ENCODE results near the gene TASP1. TPM values are rescaled to one million over a fixed set of nuclear protein-coding genes. Genes with fewer than 3 reads are reported as not detected.

TASP1 gene
- total RNA-seq, 1 donor from 2014 or later: 7.7 TPM

- no peak overlapping the region for H3K27ac Mint-ChIP-seq (ENCODE audit: unreplicated experiment)
- no peak for TF ChIP-seq CTCF (conservative IDR thresholded peaks at IDR 0.05)
- H3K4me3 Mint-ChIP-seq: no peak overlapping the region
- no peak for DNase-seq (ENCODE audit: low read depth, low spot score)
- no peaks in the 10 kb centered on the region for H3K9me3 Mint-ChIP-seq
- no peaks in the 10 kb centered on the region for H3K4me1 Mint-ChIP-seq
- H3K27me3 Mint-ChIP-seq (ENCODE audit: low read depth): no peaks in the 10 kb centered on the region
- peaks cover 15% of the 10 kb centered on the region for H3K36me3 Mint-ChIP-seq (ENCODE audit: low read depth)
Measured at GRCh38 chr20:13530146-13530545, 108.6 kb downstream of the TASP1 start.

- H3K27ac Mint-ChIP-seq (ENCODE audit: unreplicated experiment): no peak overlapping the region
- H3K4me3 Mint-ChIP-seq: no peak overlapping the region
- peaks cover 29% of the 10 kb centered on the region for H3K36me3 Mint-ChIP-seq (ENCODE audit: low read depth)
- no peak for DNase-seq (ENCODE audit: low read depth, low spot score)
- TF ChIP-seq CTCF (conservative IDR thresholded peaks at IDR 0.05): no peak
- no peaks in the 10 kb centered on the region for H3K4me1 Mint-ChIP-seq
- H3K9me3 Mint-ChIP-seq: peaks cover 3% of the 10 kb centered on the region
- H3K27me3 Mint-ChIP-seq (ENCODE audit: low read depth): no peaks in the 10 kb centered on the region
Measured at GRCh38 chr20:13526551-13526950, 112.2 kb downstream of the TASP1 start.

- no peak overlapping the region for H3K27ac Mint-ChIP-seq (ENCODE audit: unreplicated experiment)
- no peak for TF ChIP-seq CTCF (conservative IDR thresholded peaks at IDR 0.05)
- H3K9me3 Mint-ChIP-seq: peaks cover 3% of the 10 kb centered on the region
- H3K4me3 Mint-ChIP-seq: no peak overlapping the region
- peaks cover 29% of the 10 kb centered on the region for H3K36me3 Mint-ChIP-seq (ENCODE audit: low read depth)
- no peak for DNase-seq (ENCODE audit: low read depth, low spot score)
- no peaks in the 10 kb centered on the region for H3K27me3 Mint-ChIP-seq (ENCODE audit: low read depth)
- H3K4me1 Mint-ChIP-seq: no peaks in the 10 kb centered on the region
Measured at GRCh38 chr20:13525225-13525940, 113.3 kb downstream of the TASP1 start.

GRCh38 chr20:13524339-13524738 is 114.4 kb downstream of the TASP1 start:
- Mint-ChIP-seq H3K4me1 (no peaks in the 10 kb centered on the region), H3K9me3 (peaks cover 3% of the 10 kb centered on the region), H3K27ac (ENCODE audit: unreplicated experiment) (no peak overlapping the region), H3K36me3 (ENCODE audit: low read depth) (peaks cover 29% of the 10 kb centered on the region), H3K4me3 (no peak overlapping the region), H3K27me3 (ENCODE audit: low read depth) (no peaks in the 10 kb centered on the region)
- no peak for TF ChIP-seq CTCF (conservative IDR thresholded peaks at IDR 0.05)
- DNase-seq (ENCODE audit: low read depth, low spot score): no peak

GRCh38 chr20:13517831-13518230 is 120.9 kb downstream of the TASP1 start:
- no peak for DNase-seq (ENCODE audit: low read depth, low spot score)
- Mint-ChIP-seq H3K27me3 (ENCODE audit: low read depth) (no peaks in the 10 kb centered on the region), H3K9me3 (peaks cover 3% of the 10 kb centered on the region), H3K36me3 (ENCODE audit: low read depth) (peaks cover 32% of the 10 kb centered on the region), H3K4me3 (no peak overlapping the region), H3K27ac (ENCODE audit: unreplicated experiment) (no peak overlapping the region), H3K4me1 (no peaks in the 10 kb centered on the region)
- no peak for TF ChIP-seq CTCF (conservative IDR thresholded peaks at IDR 0.05)
